Stomach (tissue), 4 donors: Measurements from ENCODE around the gene PPP1R37.

Experiments used
- POLR2A ChIP-seq, 4 donors: fragments of 450-650 bp; IDR thresholded peaks; one replicate each; pipeline ENCODE4 v1.6.1; 2016; ENCODE audit warnings: antibody characterized with exemption in 4 of 4, control low read depth in 2 of 4, mild to moderate bottlenecking in 1 of 4, moderate library complexity in 1 of 4
- POLR2AphosphoS5 ChIP-seq, 3 donors: sonication (generic); formaldehyde crosslinking; IDR thresholded peaks; one replicate each; pipeline ENCODE4 v1.6.1; 2016; ENCODE audit warnings: antibody characterized with exemption in 3 of 3
- TF ChIP-seq, protein P1 (sequence below), 7 experiments: fragments of 450-650 bp in 4 of 7; fragments of 200-600 bp in 3 of 7; sonication (generic) in 3 of 7; IDR thresholded peaks; one replicate each; pipeline ENCODE4 v1.5.1; 2016 to 2019; ENCODE audit warnings: antibody characterized with exemption in 7 of 7, control low read depth in 2 of 7, mild to moderate bottlenecking in 1 of 7

DNA sequence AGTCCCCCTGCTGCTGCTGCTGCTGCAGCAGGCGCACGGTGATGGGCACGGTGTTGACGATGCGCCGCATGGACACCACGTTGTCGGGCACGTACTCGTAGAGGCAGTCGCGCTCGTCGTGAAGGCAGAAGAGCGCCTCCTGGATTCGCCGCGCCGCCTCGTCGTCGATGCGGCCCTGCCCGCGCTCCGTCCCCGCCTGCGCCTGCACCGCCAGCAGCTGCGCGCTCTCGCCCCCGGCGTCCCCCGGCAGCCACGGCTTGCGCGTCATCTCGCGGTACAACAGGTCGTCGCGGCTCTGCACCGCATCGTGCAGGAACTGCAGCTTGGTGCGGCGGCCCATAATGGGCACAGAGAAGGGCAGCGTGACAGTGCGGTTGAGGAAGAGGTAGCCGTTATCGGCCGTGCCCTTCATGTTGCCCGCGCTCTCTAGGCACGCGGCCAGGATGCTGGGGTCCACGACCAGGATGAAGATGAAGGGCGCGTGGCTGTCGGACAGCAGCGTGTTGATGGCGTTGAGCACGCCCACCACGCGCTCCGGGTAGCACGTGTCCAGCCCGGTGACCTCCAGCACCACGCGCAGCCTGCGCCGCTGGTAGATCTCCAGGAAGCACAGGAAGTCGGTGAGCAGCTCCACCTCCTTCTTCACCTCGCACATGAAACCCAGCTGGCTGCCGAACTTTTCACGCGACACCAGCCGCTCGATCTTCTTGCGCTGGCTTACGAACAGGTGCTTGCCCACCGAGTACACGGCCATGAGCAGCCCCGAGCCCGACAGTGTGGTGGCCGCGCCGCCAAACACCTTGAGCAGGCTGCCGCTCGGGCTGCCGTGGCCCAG, 59.7 kb downstream of the PPP1R37 start:
- no peak for TF ChIP-seq POLR2A (IDR thresholded peaks at IDR 0.05)
- TF ChIP-seq, protein P1, sequence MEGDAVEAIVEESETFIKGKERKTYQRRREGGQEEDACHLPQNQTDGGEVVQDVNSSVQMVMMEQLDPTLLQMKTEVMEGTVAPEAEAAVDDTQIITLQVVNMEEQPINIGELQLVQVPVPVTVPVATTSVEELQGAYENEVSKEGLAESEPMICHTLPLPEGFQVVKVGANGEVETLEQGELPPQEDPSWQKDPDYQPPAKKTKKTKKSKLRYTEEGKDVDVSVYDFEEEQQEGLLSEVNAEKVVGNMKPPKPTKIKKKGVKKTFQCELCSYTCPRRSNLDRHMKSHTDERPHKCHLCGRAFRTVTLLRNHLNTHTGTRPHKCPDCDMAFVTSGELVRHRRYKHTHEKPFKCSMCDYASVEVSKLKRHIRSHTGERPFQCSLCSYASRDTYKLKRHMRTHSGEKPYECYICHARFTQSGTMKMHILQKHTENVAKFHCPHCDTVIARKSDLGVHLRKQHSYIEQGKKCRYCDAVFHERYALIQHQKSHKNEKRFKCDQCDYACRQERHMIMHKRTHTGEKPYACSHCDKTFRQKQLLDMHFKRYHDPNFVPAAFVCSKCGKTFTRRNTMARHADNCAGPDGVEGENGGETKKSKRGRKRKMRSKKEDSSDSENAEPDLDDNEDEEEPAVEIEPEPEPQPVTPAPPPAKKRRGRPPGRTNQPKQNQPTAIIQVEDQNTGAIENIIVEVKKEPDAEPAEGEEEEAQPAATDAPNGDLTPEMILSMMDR (IDR thresholded peaks at IDR 0.05): no peak
- peak in 2 of 3 donors; percentile 8 to 16 for TF ChIP-seq POLR2AphosphoS5 (IDR thresholded peaks at IDR 0.05)
